Measurements from ENCODE around the gene FOLR3.
"Not testable (repeated sequence)": the region's sequence is repeated elsewhere in the genome, so short reads cannot be mapped to it uniquely, and the experiment has no call there.

The FOLR3 gene

GRCh38 chr11:72135473-72135872 lies at the start of gene FOLR3:
TSS of gene FOLR3 (plus strand) at chr11:72135725. CDS start at chr11:72135953, 228 bp downstream.
- not testable (repeated sequence) for DNase-seq

GRCh38 chr11:72088076-72088808 lies 47.3 kb upstream of the FOLR3 start:
- no peak for DNase-seq

- peak; percentile 66 for DNase-seq
These were observed 44.2 kb upstream of the FOLR3 start for GRCh38 chr11:72091292-72091691.

- DNase-seq: no peak
These were observed 36.8 kb upstream of the FOLR3 start for GRCh38 chr11:72098741-72099140.

GRCh38 chr11:72100009-72100408 lies 35.5 kb upstream of the FOLR3 start:
- DNase-seq: no peak

- DNase-seq: no peak
These were observed 35.1 kb upstream of the FOLR3 start for GRCh38 chr11:72100462-72100861.

- no peak for DNase-seq
These were observed 33.4 kb upstream of the FOLR3 start for GRCh38 chr11:72102162-72102561.

- DNase-seq: no peak
These were observed 32.9 kb upstream of the FOLR3 start for GRCh38 chr11:72102631-72102945.

GRCh38 chr11:72102946-72103753 lies 32.4 kb upstream of the FOLR3 start, which contains the start of gene LAMTOR1:
TSS of gene LAMTOR1 (minus strand) at chr11:72103297. CDS start at chr11:72103224, 73 bp downstream.
- peak; percentile 93 for DNase-seq

- no peak for DNase-seq
These were observed 31.8 kb upstream of the FOLR3 start for GRCh38 chr11:72103754-72104167.

GRCh38 chr11:72105888-72106287 lies 29.6 kb upstream of the FOLR3 start, which contains the start of gene TOMT:
TSS of gene TOMT (plus strand) at chr11:72105924. CDS start at chr11:72105952, 28 bp downstream.
- DNase-seq: no peak

- DNase-seq: no peak
These were observed 24.0 kb upstream of the FOLR3 start for GRCh38 chr11:72111300-72112142.

- DNase-seq: peak; percentile 98
These were observed 23.2 kb upstream of the FOLR3 start, which contains the start of gene ANAPC15 for GRCh38 chr11:72112143-72112977. TSS of gene ANAPC15 (minus strand) at chr11:72112695. CDS start at chr11:72111276, 1,419 bp downstream.

- no peak for DNase-seq
These were observed 22.3 kb upstream of the FOLR3 start for GRCh38 chr11:72112978-72113808.

- no peak for DNase-seq
These were observed 21.0 kb upstream of the FOLR3 start for GRCh38 chr11:72114570-72114969.

GRCh38 chr11:72116019-72116755 lies 19.3 kb upstream of the FOLR3 start:
- no peak for DNase-seq

- DNase-seq: no peak
These were observed 16.3 kb upstream of the FOLR3 start for GRCh38 chr11:72119198-72119597.

- DNase-seq: no peak
These were observed 14.6 kb upstream of the FOLR3 start for GRCh38 chr11:72120930-72121329.

- DNase-seq: no peak
These were observed 12.9 kb upstream of the FOLR3 start for GRCh38 chr11:72122607-72123006.

GRCh38 chr11:72123117-72123653 lies 12.3 kb upstream of the FOLR3 start:
- DNase-seq: no peak

Data from NCI-H1694 treated with DMSO at 0.1 percent for 48 hours (cell line).